ENCODE measurements around the gene HTR1B. TPM values are rescaled to one million over a fixed set of nuclear protein-coding genes. Genes with fewer than 3 reads are reported as not detected.

Gene HTR1B
- total RNA-seq, 1 donor from 2014 or later: 0.15 TPM

- DNase-seq (ENCODE audit: low read depth): peak; percentile 87
Observed at GRCh38 chr6:77456531-77457248, 6.6 kb downstream of the HTR1B start.

DNA sequence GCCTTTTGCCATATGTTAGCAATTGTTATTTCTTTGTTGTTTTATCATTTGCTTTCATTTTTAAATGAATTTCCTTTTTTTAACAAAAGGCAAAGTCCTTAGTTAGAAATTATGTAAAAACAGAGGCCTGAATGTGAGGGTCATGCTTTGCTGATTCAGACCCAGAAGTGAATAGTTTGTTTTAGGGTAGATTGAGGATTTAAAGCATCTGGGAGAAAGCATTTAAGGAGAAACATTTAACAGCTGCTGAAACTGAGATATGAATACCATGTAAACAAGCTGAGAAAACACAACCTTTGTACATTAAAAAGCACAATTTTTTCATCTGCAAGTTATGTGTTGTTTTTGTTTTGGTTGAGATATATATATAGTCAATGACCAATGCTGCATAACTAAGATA, 8.0 kb downstream of the HTR1B start:
- no peak for DNase-seq (ENCODE audit: low read depth)

DNA sequence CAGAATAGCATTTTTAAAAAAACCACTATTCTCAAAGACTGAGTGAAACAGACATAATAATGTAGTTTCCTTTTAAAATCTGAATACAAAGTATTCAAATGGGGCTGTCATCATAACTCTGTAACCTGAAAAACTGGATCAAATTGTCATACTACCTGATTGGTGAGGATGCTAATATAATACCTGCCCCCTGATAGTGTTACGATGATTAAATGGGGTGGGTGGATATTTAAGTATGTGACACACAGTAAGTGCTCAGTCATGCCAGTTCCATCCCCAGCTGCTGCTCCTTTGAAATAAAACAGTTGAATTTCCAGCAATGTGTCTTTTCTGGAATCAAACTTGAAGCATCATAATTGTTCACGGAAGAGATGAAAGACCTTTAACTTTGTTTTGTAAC, 8.9 kb downstream of the HTR1B start:
- DNase-seq (ENCODE audit: low read depth): no peak

GRCh38 chr6:77451466-77451865, 11.8 kb downstream of the HTR1B start:
- no peak for DNase-seq (ENCODE audit: low read depth)

GRCh38 chr6:77450924-77451323, 12.4 kb downstream of the HTR1B start:
- DNase-seq (ENCODE audit: low read depth): peak; percentile 2

- DNase-seq (ENCODE audit: low read depth): no peak
Observed at GRCh38 chr6:77448546-77448945, 14.7 kb downstream of the HTR1B start.

- no peak for DNase-seq (ENCODE audit: low read depth)
Observed at GRCh38 chr6:77447254-77447653, 16.0 kb downstream of the HTR1B start.

GRCh38 chr6:77446249-77446648, 17.0 kb downstream of the HTR1B start:
- DNase-seq (ENCODE audit: low read depth): no peak

GRCh38 chr6:77445214-77445613, 18.1 kb downstream of the HTR1B start:
- no peak for DNase-seq (ENCODE audit: low read depth)

GRCh38 chr6:77440206-77440976, 22.9 kb downstream of the HTR1B start:
- DNase-seq (ENCODE audit: low read depth): no peak

- no peak for DNase-seq (ENCODE audit: low read depth)
Observed at GRCh38 chr6:77433888-77434287, 29.4 kb downstream of the HTR1B start.

- DNase-seq (ENCODE audit: low read depth): no peak
Observed at GRCh38 chr6:77430504-77430903, 32.8 kb downstream of the HTR1B start.

- DNase-seq (ENCODE audit: low read depth): no peak
Observed at GRCh38 chr6:77425671-77426070, 37.6 kb downstream of the HTR1B start.

- DNase-seq (ENCODE audit: low read depth): no peak
Observed at GRCh38 chr6:77425216-77425615, 38.1 kb downstream of the HTR1B start.

- no peak for DNase-seq (ENCODE audit: low read depth)
Observed at GRCh38 chr6:77424761-77425160, 38.5 kb downstream of the HTR1B start.

DNA sequence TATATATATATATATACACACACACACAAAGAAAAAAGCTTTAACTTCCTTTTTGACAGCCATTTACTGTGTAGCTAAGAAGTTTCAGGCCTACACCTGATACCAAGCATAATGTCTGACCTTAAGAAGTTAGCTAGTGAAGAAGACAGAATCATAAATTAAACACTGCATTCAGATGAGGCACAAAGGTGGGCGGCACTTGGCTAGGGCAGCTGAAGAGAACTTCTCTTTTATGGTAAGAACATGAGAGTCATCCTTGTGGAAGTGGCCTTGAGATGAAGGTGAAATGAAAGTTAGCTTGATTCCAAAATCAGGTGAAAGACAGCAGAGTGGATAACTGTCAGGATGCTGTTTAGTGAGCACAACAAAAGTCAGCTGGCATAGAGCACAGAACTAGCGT, 46.5 kb downstream of the HTR1B start:
- DNase-seq (ENCODE audit: low read depth): no peak

DNA sequence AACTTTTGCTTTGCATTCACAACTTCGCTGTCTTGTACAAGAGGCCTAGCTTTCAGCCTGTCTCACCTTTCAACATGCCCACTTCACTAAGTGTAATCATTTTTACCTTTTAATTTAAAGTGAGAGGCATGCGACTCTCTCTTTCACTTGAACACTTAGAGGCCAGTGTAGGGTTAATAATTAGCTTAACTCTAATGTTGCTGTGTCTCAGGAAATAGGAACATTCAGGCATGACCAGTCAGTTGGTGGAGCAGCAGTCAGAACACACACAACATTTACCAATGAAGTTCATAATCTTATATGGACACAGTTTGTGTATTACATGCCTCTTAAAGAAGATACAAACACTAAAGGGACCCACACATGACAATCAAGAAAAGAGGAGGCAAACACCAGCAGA, 47.6 kb downstream of the HTR1B start:
- DNase-seq (ENCODE audit: low read depth): peak; percentile 69

Other genes starting within 250 kb of the HTR1B start
- 0.17 and 1.2 TPM in 2 replicates for gene MEI4, start 189.5 kb upstream of the HTR1B start, total RNA-seq

All from renal cortical epithelial cell (primary cell).